GM12878 (cell line): ENCODE data around the gene ABHD6. TPM values are rescaled to one million over a fixed set of nuclear protein-coding genes. Genes with fewer than 3 reads are reported as not detected.

ENCODE experiments used
- BCLAF1 ChIP-seq: fragments of 450-650 bp; IDR thresholded peaks from 2 replicates; pipeline ENCODE4 v1.6.1; 2017; ENCODE audit warnings: antibody characterized with exemption, mild to moderate bottlenecking, moderate library complexity
- CBFB ChIP-seq: IDR thresholded peaks from 2 replicates; pipeline ENCODE4 v1.6.1; 2016; ENCODE audit warnings: antibody characterized with exemption, low read depth
- CHD2 ChIP-seq: IDR thresholded peaks from 2 replicates; pipeline ENCODE4 v1.6.1; 2011; ENCODE audit warnings: low read depth, low read length, improper control_type of control experiment, borderline replicate concordance
- EED ChIP-seq: sonication (generic); IDR thresholded peaks from 2 replicates; pipeline ENCODE4 v1.6.1; 2016; ENCODE audit warnings: antibody characterized with exemption, low read depth
- EZH2 ChIP-seq: IDR thresholded peaks from 2 replicates; pipeline ENCODE4 v1.6.1; 2012; ENCODE audit warnings: low read depth, mild to moderate bottlenecking, control low read depth, inconsistent platforms, low read length, borderline replicate concordance; ENCODE audit not compliant: control insufficient read depth
- FOXK2 ChIP-seq: fragments of 450-650 bp; IDR thresholded peaks from 2 replicates; pipeline ENCODE4 v1.6.1; 2017; ENCODE audit warnings: mild to moderate bottlenecking, moderate library complexity
- GABPA ChIP-seq: IDR thresholded peaks from 2 replicates; pipeline ENCODE4 v1.6.1; 2014; ENCODE audit warnings: antibody characterized with exemption, low read depth, mild to moderate bottlenecking, inconsistent platforms
- HDGF ChIP-seq: fragments of 450-650 bp; IDR thresholded peaks from 2 replicates; pipeline ENCODE4 v1.6.1; 2016; ENCODE audit warnings: antibody characterized with exemption
- IKZF2 ChIP-seq, 2 experiments: fragments of 450-650 bp; IDR thresholded peaks; 2 replicates each; pipeline ENCODE4 v1.6.1; 2017; ENCODE audit warnings: mild to moderate bottlenecking in 2 of 2, moderate library complexity in 2 of 2
- MYB ChIP-seq: fragments of 150-350 bp; IDR thresholded peaks from 2 replicates; pipeline ENCODE4 v1.6.1; 2014; ENCODE audit warnings: mild to moderate bottlenecking, low read depth, low read length, borderline replicate concordance
- NBN ChIP-seq: fragments of 450-650 bp; IDR thresholded peaks from 2 replicates; pipeline ENCODE4 v1.6.1; 2016
- NFXL1 ChIP-seq: fragments of 450-650 bp; IDR thresholded peaks from 2 replicates; pipeline ENCODE4 v1.6.1; 2017; ENCODE audit warnings: antibody characterized with exemption, mild to moderate bottlenecking, borderline replicate concordance
- NR2F1 ChIP-seq: fragments of 450-650 bp; conservative IDR thresholded peaks from 2 replicates; pipeline ENCODE4 v1.6.1; 2017; ENCODE audit warnings: mild to moderate bottlenecking
- POLR2A ChIP-seq: IDR thresholded peaks from 2 replicates; pipeline ENCODE4 v1.6.1; 2011; ENCODE audit warnings: low read depth, mild to moderate bottlenecking, low read length
- RAD51 ChIP-seq: fragments of 450-650 bp; IDR thresholded peaks from 2 replicates; pipeline ENCODE4 v1.6.1; 2016; ENCODE audit warnings: moderate library complexity, mild to moderate bottlenecking, inconsistent platforms
- RELB ChIP-seq: fragments of 450-650 bp; IDR thresholded peaks from 2 replicates; pipeline ENCODE4 v1.6.1; 2017; ENCODE audit warnings: low read depth, mild to moderate bottlenecking, moderate library complexity
- SIX5 ChIP-seq: IDR thresholded peaks from 2 replicates; pipeline ENCODE4 v1.6.1; 2011; ENCODE audit warnings: mild to moderate bottlenecking, low read depth, low read length, moderate library complexity; ENCODE audit not compliant: severe bottlenecking
- SMAD1 ChIP-seq: fragments of 450-650 bp; IDR thresholded peaks from 2 replicates; pipeline ENCODE4 v1.6.1; 2018; ENCODE audit warnings: mild to moderate bottlenecking, low read depth; ENCODE audit not compliant: partially characterized antibody
- SMC3 ChIP-seq: IDR thresholded peaks from 2 replicates; pipeline ENCODE4 v1.6.1; 2011; ENCODE audit warnings: low read length, improper control_type of control experiment, borderline replicate concordance
- TAF1 ChIP-seq: IDR thresholded peaks from 2 replicates; pipeline ENCODE4 v1.6.1; 2011; ENCODE audit warnings: mild to moderate bottlenecking, low read depth, low read length, borderline replicate concordance
- TARDBP ChIP-seq: IDR thresholded peaks from 2 replicates; pipeline ENCODE4 v1.6.1; 2016; ENCODE audit warnings: borderline replicate concordance
- TCF3 ChIP-seq: IDR thresholded peaks from 2 replicates; pipeline ENCODE4 v1.6.1; 2012; ENCODE audit warnings: low read depth, mild to moderate bottlenecking, low read length, borderline replicate concordance; ENCODE audit not compliant: insufficient read depth
- YY1 ChIP-seq: IDR thresholded peaks from 2 replicates; pipeline ENCODE4 v1.6.1; 2011; ENCODE audit warnings: low read depth, mild to moderate bottlenecking, low read length
- ZNF274 ChIP-seq: IDR thresholded peaks from one replicate; pipeline ENCODE4 v1.8.0; 2011; ENCODE audit not compliant: insufficient read length, insufficient read depth
- polyA plus RNA-seq, 11 experiments: library from polyadenylated mRNA; depleted of rRNA in 4 of 11; unstranded in 6 of 11; stranded (reverse) in 5 of 11; fragments of >200 nt; fragmentation: Nextera tagmentation in 4 of 11; fragmentation: Illumina TruSeq in 1 of 11; extraction: Ambion mirVana in 4 of 11; extraction: Trizol in 1 of 11; gene quantifications; 1 replicate in 1 of 11; 2 replicates in 10 of 11; pipeline versions ENCODE4 v1.2.1 to v1.2.3, GENCODE V29; 2011 to 2016; ENCODE audit warnings: inconsistent platforms in 2 of 11, missing spikeins in 2 of 11, low read depth in 1 of 11
- total RNA-seq, 4 experiments: library from RNA; depleted of rRNA in 3 of 4; stranded (reverse); fragments of >200 nt in 3 of 4; fragmentation: Illumina TruSeq in 1 of 4; extraction: Trizol in 1 of 4; gene quantifications; 2 replicates each; pipeline versions ENCODE4 v1.2.1 to v1.2.3, GENCODE V29; 2013 to 2021
- TF ChIP-seq, protein P1 (sequence below): IDR thresholded peaks from 2 replicates; pipeline ENCODE4 v1.6.1; 2011; ENCODE audit warnings: mild to moderate bottlenecking, low read depth, low read length, moderate library complexity; ENCODE audit not compliant: insufficient replicate concordance
- TF ChIP-seq, protein P2 (sequence below): IDR thresholded peaks from 2 replicates; pipeline ENCODE4 v1.6.1; 2011; ENCODE audit warnings: borderline replicate concordance, low read depth, mild to moderate bottlenecking, moderate library complexity, low read length; ENCODE audit not compliant: insufficient read depth, poor library complexity, severe bottlenecking

ABHD6 gene
- total and polyA plus RNA-seq, 10 of the 15 experiments (the other 5 are each of a cell fraction or from before 2014, with no cell fraction given): 1.4 to 33.2 (median 3.2) TPM

DNA sequence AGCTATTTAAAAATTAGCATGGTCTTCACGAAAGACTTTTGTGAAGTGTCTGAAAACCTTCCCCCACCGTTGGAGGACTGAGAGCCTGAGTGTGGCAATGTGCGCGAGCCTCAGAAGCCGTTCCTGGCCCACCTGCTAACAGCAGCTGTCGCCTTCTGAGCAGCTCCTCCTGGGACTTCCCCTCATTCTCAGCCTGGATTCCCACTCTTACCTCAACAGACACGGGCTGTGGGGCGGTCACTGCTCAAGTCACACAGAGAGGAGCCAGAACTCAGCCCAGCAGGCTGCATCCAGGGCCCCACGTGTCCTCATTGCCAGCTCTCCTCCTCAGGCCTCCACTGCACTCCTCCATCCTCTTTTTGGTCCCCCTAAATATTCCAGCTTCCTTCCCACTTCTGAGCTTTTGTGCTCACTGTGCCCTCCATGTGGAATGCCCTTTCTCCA is 34.7 kb upstream of the ABHD6 start (continued):
- TF ChIP-seq, protein P1, sequence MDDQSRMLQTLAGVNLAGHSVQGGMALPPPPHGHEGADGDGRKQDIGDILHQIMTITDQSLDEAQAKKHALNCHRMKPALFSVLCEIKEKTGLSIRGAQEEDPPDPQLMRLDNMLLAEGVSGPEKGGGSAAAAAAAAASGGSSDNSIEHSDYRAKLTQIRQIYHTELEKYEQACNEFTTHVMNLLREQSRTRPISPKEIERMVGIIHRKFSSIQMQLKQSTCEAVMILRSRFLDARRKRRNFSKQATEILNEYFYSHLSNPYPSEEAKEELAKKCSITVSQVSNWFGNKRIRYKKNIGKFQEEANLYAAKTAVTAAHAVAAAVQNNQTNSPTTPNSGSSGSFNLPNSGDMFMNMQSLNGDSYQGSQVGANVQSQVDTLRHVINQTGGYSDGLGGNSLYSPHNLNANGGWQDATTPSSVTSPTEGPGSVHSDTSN: no peak
- TF ChIP-seq MYB (peak; percentile 28; the same call in 1 of the 2 replicates), SMAD1 (no peak), BCLAF1 (no peak), FOXK2 (no peak), TCF3 (peak; percentile 98), SIX5 (no peak), TARDBP (0 out of 2 replicates have a peak, but pooled peaks have one; percentile 25), NR2F1 (0 out of 2 replicates have a peak, but pooled peaks have one; percentile 19), CBFB (0 out of 2 replicates have a peak, but pooled peaks have one; percentile 25), RAD51 (peak; percentile 75), NBN (peak; percentile 83; the same call in 1 of the 2 replicates), IKZF2 (IDR thresholded peaks at IDR 0.05) (peak; percentile 88 to 90), GABPA (no peak), POLR2A (peak; percentile 29; the same call in 1 of the 2 replicates), CHD2 (peak; percentile 74), HDGF (peak; percentile 78; the same call in 1 of the 2 replicates), EZH2 (no peak), YY1 (no peak; the same call in 1 of the 2 replicates), NFXL1 (no peak), EED (peak; percentile 78), SMC3 (peak; percentile 10), TAF1 (no peak), ZNF274 (no peak), RELB (peak; percentile 75; the same call in 1 of the 2 replicates)
- TF ChIP-seq, protein P2, sequence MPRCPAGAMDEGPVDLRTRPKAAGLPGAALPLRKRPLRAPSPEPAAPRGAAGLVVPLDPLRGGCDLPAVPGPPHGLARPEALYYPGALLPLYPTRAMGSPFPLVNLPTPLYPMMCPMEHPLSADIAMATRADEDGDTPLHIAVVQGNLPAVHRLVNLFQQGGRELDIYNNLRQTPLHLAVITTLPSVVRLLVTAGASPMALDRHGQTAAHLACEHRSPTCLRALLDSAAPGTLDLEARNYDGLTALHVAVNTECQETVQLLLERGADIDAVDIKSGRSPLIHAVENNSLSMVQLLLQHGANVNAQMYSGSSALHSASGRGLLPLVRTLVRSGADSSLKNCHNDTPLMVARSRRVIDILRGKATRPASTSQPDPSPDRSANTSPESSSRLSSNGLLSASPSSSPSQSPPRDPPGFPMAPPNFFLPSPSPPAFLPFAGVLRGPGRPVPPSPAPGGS: peak; percentile 79
